HepG2 (cell line): ENCODE measurements around the gene SLC7A10. TPM values are rescaled to one million over a fixed set of nuclear protein-coding genes. Genes with fewer than 3 reads are reported as not detected.

ENCODE experiments used
- KAT8 ChIP-seq: IDR thresholded peaks from 2 replicates; pipeline ENCODE4 v1.6.1; 2016; ENCODE audit warnings: missing genetic modification reagents, missing compliant biosample characterization
- KDM5A ChIP-seq: fragments of 200-600 bp; sonication (generic); IDR thresholded peaks from 2 replicates; pipeline ENCODE4 v1.7.0; 2018; ENCODE audit warnings: antibody characterized with exemption, mild to moderate bottlenecking, low read length, borderline replicate concordance
- KIAA2018 ChIP-seq: sonication (generic); formaldehyde crosslinking; IDR thresholded peaks from 2 replicates; pipeline ENCODE4 v1.5.0; 2020; ENCODE audit warnings: mild to moderate bottlenecking, missing genetic modification reagents, borderline replicate concordance
- POLR2AphosphoS2 ChIP-seq: IDR thresholded peaks from 2 replicates; pipeline ENCODE4 v1.6.1; 2011; ENCODE audit warnings: low read depth, low read length, improper control_type of control experiment
- RFX5 ChIP-seq: IDR thresholded peaks from 2 replicates; pipeline ENCODE4 v1.6.1; 2011; ENCODE audit warnings: low read depth, low read length, improper control_type of control experiment
- SCMH1 ChIP-seq: sonication (generic); formaldehyde crosslinking; IDR thresholded peaks from 2 replicates; pipeline ENCODE4 v1.9.0; 2021; ENCODE audit warnings: missing genetic modification reagents, mild to moderate bottlenecking, borderline replicate concordance
- SMARCC2 ChIP-seq: fragments of 450-650 bp; IDR thresholded peaks from 2 replicates; pipeline ENCODE4 v1.6.1; 2017; ENCODE audit warnings: antibody characterized with exemption, mild to moderate bottlenecking
- STAG1 ChIP-seq: sonication (generic); formaldehyde crosslinking; IDR thresholded peaks from 2 replicates; pipeline ENCODE4 v1.4.0; 2020; ENCODE audit warnings: missing genetic modification reagents
- TEAD2 ChIP-seq: sonication (generic); formaldehyde crosslinking; IDR thresholded peaks from 2 replicates; pipeline ENCODE4 v1.9.0; 2021; ENCODE audit warnings: missing genetic modification reagents
- U2AF1 ChIP-seq: fragments of 200-400 bp; formaldehyde crosslinking; optimal IDR thresholded peaks from 2 replicates; pipeline ENCODE3; 2017; ENCODE audit warnings: mild to moderate bottlenecking, low read depth, low read length
- WIZ ChIP-seq: sonication (generic); formaldehyde crosslinking; IDR thresholded peaks from 2 replicates; pipeline ENCODE4 v1.5.1; 2020; ENCODE audit warnings: mild to moderate bottlenecking, missing genetic modification reagents
- YY1 ChIP-seq: IDR thresholded peaks from 2 replicates; pipeline ENCODE4 v1.6.1; 2011; ENCODE audit warnings: low read length, low read depth, moderate library complexity, mild to moderate bottlenecking; ENCODE audit not compliant: insufficient read depth, insufficient replicate concordance
- ZFY ChIP-seq: sonication (generic); formaldehyde crosslinking; IDR thresholded peaks from 2 replicates; pipeline ENCODE4 v1.4.0; 2020; ENCODE audit warnings: missing genetic modification reagents
- ZMYM2 ChIP-seq: sonication (generic); formaldehyde crosslinking; IDR thresholded peaks from 2 replicates; pipeline ENCODE4 v1.8.0; 2022; ENCODE audit warnings: mild to moderate bottlenecking, missing genetic modification reagents
- ZNF121 ChIP-seq: sonication (generic); formaldehyde crosslinking; IDR thresholded peaks from 2 replicates; pipeline ENCODE4 v1.5.0; 2020; ENCODE audit warnings: mild to moderate bottlenecking, missing genetic modification reagents
- ZNF513 ChIP-seq: sonication (generic); formaldehyde crosslinking; conservative IDR thresholded peaks from 2 replicates; pipeline ENCODE4 v1.5.0; 2020; ENCODE audit warnings: missing genetic modification reagents
- ZNF549 ChIP-seq: sonication (generic); formaldehyde crosslinking; IDR thresholded peaks from 2 replicates; pipeline ENCODE4 v1.5.0; 2020; ENCODE audit warnings: missing genetic modification reagents
- ZNF557 ChIP-seq: sonication (generic); formaldehyde crosslinking; IDR thresholded peaks from 2 replicates; pipeline ENCODE4 v1.4.0; 2020; ENCODE audit warnings: missing genetic modification reagents
- ZNF883 ChIP-seq: sonication (generic); formaldehyde crosslinking; IDR thresholded peaks from 2 replicates; pipeline ENCODE4 v1.5.1; 2020; ENCODE audit warnings: mild to moderate bottlenecking, missing genetic modification reagents; ENCODE audit errors: not compliant biosample characterization
- polyA plus RNA-seq, 8 experiments: library from polyadenylated mRNA; depleted of rRNA in 3 of 8; stranded (reverse) in 7 of 8; unstranded in 1 of 8; fragments of >200 nt; fragmentation: Illumina TruSeq in 4 of 8; extraction: Trizol in 4 of 8; gene quantifications; 2 replicates each; pipeline versions ENCODE4 v1.2.1 to v1.2.3, GENCODE V29; 2011 to 2016; ENCODE audit warnings: low read depth in 4 of 8, missing spikeins in 1 of 8, mixed read lengths in 1 of 8; ENCODE audit not compliant: insufficient read depth in 1 of 8
- total RNA-seq, 5 experiments: library from RNA; depleted of rRNA; stranded (reverse); fragments of >200 nt; fragmentation: Illumina TruSeq; extraction: Trizol; gene quantifications; 2 replicates each; pipeline ENCODE4 v1.2.3, GENCODE V29; 2016; ENCODE audit warnings: low read depth in 1 of 5
- TF ChIP-seq, protein P1 (sequence below): sonication (generic); formaldehyde crosslinking; IDR thresholded peaks from 2 replicates; pipeline ENCODE4 v1.4.0; 2020; ENCODE audit warnings: mild to moderate bottlenecking, missing genetic modification reagents

SLC7A10 gene
- total and polyA plus RNA-seq, 2 of the 13 experiments (the other 11 are each of a cell fraction or from before 2014, with no cell fraction given) = 1.1 to 2.2 TPM

DNA sequence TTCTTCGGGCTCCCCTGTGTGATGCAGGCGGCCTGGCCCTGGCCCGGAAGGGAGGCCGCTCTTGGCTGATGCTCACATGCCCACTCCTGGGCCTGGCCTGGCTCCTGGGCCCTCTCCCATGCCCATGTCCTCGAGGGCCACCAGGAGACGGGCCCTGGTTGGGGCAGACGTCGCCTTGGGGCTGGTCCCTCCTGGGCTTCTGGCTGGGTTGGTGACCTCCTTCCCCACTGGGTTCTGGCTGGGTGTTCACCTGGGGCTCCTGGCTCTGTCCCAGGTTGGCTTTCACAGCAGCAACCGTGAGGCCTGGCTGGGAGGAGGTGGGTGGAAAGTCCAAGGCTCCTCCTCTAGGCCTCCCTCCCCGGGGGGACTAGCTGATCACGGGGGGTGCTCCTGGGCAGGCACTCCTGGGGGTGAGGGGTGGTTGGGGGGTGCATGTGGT, 15.5 kb upstream of the SLC7A10 start (continued):
- TF ChIP-seq SMARCC2 (no peak), SCMH1 (CRISPR knock-in tag) (no peak), ZNF557 (CRISPR knock-in tag) (no peak), KIAA2018 (CRISPR knock-in tag) (no peak), ZNF883 (no peak), ZFY (CRISPR knock-in tag) (peak; percentile 86), STAG1 (CRISPR knock-in tag) (no peak), KAT8 (CRISPR knock-in tag) (no peak), ZNF121 (CRISPR knock-in tag) (0 out of 2 replicates have a peak, but pooled peaks have one; percentile 11), TEAD2 (CRISPR knock-in tag) (no peak), WIZ (CRISPR knock-in tag) (no peak), U2AF1 (no peak), POLR2AphosphoS2 (no peak), KDM5A (no peak), YY1 (no peak), ZNF549 (CRISPR knock-in tag) (no peak), RFX5 (no peak), ZMYM2 (no peak), ZNF513 (no peak)
- TF ChIP-seq, protein P1, sequence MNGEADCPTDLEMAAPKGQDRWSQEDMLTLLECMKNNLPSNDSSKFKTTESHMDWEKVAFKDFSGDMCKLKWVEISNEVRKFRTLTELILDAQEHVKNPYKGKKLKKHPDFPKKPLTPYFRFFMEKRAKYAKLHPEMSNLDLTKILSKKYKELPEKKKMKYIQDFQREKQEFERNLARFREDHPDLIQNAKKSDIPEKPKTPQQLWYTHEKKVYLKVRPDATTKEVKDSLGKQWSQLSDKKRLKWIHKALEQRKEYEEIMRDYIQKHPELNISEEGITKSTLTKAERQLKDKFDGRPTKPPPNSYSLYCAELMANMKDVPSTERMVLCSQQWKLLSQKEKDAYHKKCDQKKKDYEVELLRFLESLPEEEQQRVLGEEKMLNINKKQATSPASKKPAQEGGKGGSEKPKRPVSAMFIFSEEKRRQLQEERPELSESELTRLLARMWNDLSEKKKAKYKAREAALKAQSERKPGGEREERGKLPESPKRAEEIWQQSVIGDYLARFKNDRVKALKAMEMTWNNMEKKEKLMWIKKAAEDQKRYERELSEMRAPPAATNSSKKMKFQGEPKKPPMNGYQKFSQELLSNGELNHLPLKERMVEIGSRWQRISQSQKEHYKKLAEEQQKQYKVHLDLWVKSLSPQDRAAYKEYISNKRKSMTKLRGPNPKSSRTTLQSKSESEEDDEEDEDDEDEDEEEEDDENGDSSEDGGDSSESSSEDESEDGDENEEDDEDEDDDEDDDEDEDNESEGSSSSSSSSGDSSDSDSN (CRISPR knock-in tag) = peak; percentile 54; the same call in 1 of the 2 replicates
